GM19467 (cell line): ENCODE results near the gene PNPO.

ENCODE experiments used
- ATAC-seq: cut with Tn5 transposase; IDR thresholded peaks from one replicate; pipeline ENCODE4 v1.9.1; 2021; ENCODE audit warnings: mild to moderate bottlenecking, moderate library complexity; ENCODE audit not compliant: unreplicated experiment

PNPO gene

DNA sequence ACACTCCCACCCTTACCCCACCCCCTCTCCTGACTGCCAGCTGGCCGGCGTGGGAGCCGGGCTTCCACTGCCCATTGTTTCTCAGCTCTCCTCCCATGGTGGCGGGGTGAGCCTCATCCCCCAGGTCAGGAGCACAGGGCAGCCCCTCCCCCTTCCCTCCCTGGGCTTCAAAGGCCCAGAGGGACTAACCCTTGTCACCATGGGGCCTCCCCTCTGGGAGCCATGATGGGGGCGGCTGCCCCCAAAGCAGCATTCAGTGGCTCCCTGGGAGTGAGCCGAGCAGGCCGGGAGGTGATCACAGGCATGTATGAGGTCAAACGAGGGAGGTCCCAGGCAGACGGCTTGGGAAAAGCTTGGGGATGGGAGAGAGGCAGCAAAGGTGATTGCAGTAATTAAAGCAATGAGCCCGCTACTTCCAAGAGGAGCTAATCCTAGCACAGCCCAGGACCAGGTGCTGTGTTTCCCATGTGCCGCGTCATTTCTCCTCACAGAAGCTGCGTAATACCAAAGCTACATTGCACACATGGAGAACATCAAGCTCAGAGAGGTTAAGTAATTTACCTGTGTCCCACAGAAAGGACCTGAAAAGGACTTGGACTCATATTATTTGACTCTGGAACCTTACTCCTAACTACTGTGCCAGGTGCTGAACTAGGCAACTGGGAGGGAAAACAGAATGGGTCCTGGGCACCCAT, 54.0 kb downstream of the PNPO start:
- ATAC-seq, result no peak

DNA sequence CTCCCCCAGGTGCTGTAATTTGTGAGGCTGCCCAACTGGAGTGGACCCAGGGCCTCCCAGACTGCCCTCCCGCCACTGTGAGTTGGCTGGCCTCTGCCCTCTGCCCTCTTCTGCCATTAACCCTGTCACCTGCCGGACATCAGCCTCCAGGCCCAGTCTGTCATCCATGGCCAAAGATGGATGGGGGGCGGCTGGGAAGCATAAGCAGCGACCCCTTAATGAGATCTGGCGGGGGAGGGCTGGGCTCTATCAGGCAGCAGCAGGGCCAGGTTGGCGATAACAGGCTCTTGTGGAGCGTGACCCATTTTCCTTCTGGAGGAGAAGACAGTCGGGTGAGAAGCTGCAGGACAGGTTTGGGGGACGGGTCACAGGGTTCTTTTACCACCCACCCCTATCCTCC, 54.8 kb downstream of the PNPO start:
- no peak for ATAC-seq

DNA sequence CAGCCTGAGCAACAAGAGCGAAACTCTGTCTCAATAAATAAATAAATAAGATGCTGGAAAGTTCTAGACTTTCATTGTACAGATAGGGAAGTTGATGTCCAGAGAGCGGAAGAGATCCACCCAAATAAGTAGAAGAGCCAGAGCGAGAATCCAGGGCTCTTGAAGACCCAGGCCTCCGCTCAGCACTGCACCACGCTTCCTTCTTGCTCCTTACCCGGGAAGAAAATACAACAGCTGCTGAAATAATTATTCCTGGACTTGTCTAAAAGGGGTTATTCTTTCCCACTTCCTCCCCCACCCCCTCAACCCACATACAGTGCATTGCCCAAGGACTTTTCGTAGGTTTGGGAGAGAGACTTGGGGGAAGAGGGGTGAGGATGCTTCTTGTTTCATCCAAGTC, 56.2 kb downstream of the PNPO start:
- no peak for ATAC-seq

DNA sequence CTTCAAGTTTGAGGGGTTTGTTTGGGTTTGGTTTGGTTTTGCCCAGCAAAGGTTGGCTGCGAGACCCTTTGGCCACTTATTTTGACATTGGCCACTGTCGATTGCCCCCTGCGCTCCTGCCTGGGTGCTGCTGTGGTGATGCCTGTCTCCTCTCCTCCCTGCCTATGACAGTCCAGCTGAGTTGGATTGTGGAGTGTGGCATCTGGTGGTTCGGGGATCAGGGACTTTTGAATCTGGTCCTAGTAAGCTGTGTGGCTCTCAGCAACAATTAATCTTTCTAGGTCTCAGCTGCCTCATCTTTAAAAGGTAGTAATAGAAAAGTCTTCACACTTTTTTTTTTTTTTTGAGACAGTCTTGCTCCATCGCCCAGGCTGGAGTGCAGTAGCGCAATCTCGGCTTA, 56.7 kb downstream of the PNPO start:
- no peak for ATAC-seq
